Subcutaneous abdominal adipose tissue (tissue), 5 donors: ENCODE measurements around the gene RWDD4.

Experiments
- H3K27ac ChIP-seq: one replicate; pipeline ENCODE4 v1.7.0; 2013; ENCODE audit warnings: low read depth, mild to moderate bottlenecking, inconsistent platforms, low read length, moderate library complexity
- H3K27me3 ChIP-seq, 5 donors: one replicate each; pipeline ENCODE4 v1.7.0; 2013; ENCODE audit warnings: low read length in 5 of 5, inconsistent platforms in 1 of 5; ENCODE audit not compliant: control insufficient read depth in 5 of 5, insufficient read depth in 4 of 5
- H3K36me3 ChIP-seq, 5 donors: one replicate each; pipeline ENCODE4 v1.7.0; 2013; ENCODE audit warnings: low read length in 5 of 5; ENCODE audit not compliant: control insufficient read depth in 5 of 5, insufficient read depth in 5 of 5
- H3K4me1 ChIP-seq, 5 donors: one replicate each; pipeline ENCODE4 v1.7.0; 2013; ENCODE audit warnings: low read length in 5 of 5, mild to moderate bottlenecking in 3 of 5, moderate library complexity in 1 of 5; ENCODE audit not compliant: control insufficient read depth in 5 of 5, insufficient read depth in 5 of 5
- H3K4me3 ChIP-seq, 5 donors: one replicate each; pipeline ENCODE4 v1.7.0; 2013; ENCODE audit warnings: low read length in 5 of 5, low read depth in 1 of 5
- H3K9ac ChIP-seq, 5 donors: one replicate each; pipeline ENCODE4 v1.7.0; 2013; ENCODE audit warnings: low read length in 5 of 5, mild to moderate bottlenecking in 4 of 5, moderate library complexity in 3 of 5
- H3K9me3 ChIP-seq, 5 donors: one replicate each; pipeline ENCODE4 v1.7.0; 2013; ENCODE audit warnings: low read length in 5 of 5; ENCODE audit not compliant: control insufficient read depth in 5 of 5
- donor health status: healthy.
- donor health status: healthy.
- donor health status: healthy.
- donor health status: healthy.
- donor health status: healthy.

The RWDD4 gene

GRCh38 chr4:183637461-183637860, 21.5 kb downstream of the RWDD4 start:
- Histone ChIP-seq H3K9ac (no peak overlapping the region), H3K27me3 (no peaks in the 10 kb centered on the region), H3K36me3 (peaks cover 0 to 4% (median 1%) of the 10 kb centered on the region in 5 donors), H3K4me1 (peaks cover 0 to 4% (median 0%) of the 10 kb centered on the region in 5 donors), H3K4me3 (no peak overlapping the region), H3K9me3 (no peaks in the 10 kb centered on the region), H3K27ac (no peak overlapping the region)

- Histone ChIP-seq H3K9me3 (no peaks in the 10 kb centered on the region), H3K4me1 (peaks cover 0 to 4% (median 0%) of the 10 kb centered on the region in 5 donors), H3K27me3 (no peaks in the 10 kb centered on the region), H3K27ac (no peak overlapping the region), H3K36me3 (peaks cover 0 to 4% (median 0%) of the 10 kb centered on the region in 5 donors), H3K9ac (no peak overlapping the region), H3K4me3 (no peak overlapping the region)
Measured at GRCh38 chr4:183636923-183637322, 22.1 kb downstream of the RWDD4 start.

- H3K4me3 ChIP-seq, result no peak overlapping the region
- H3K9ac ChIP-seq, result no peak overlapping the region
- H3K27ac ChIP-seq, result no peak overlapping the region
Measured at GRCh38 chr4:183636503-183636902, 22.5 kb downstream of the RWDD4 start.

GRCh38 chr4:183635741-183636140, 23.2 kb downstream of the RWDD4 start:
- Histone ChIP-seq H3K27ac (no peak overlapping the region), H3K4me1 (peaks cover 0 to 4% (median 0%) of the 10 kb centered on the region in 5 donors), H3K36me3 (peaks cover 0 to 4% (median 0%) of the 10 kb centered on the region in 5 donors), H3K9ac (no peak overlapping the region), H3K4me3 (no peak overlapping the region), H3K27me3 (no peaks in the 10 kb centered on the region), H3K9me3 (no peaks in the 10 kb centered on the region)

More at GRCh38 chr4:183636503-183636902, 22.5 kb downstream of the RWDD4 start:
- H3K9me3 ChIP-seq, result no peaks in the 10 kb centered on the region
- no peaks in the 10 kb centered on the region for H3K27me3 ChIP-seq
- peaks cover 0 to 4% (median 0%) of the 10 kb centered on the region in 5 donors for H3K4me1 ChIP-seq
- peaks cover 0 to 4% (median 0%) of the 10 kb centered on the region in 5 donors for H3K36me3 ChIP-seq

GRCh38 chr4:183635321-183635720, 23.7 kb downstream of the RWDD4 start:
- Histone ChIP-seq H3K9ac (peak overlapping the region in 1 of 5 donors; percentile 43), H3K27ac (no peak overlapping the region), H3K36me3 (peaks cover 0 to 4% (median 0%) of the 10 kb centered on the region in 5 donors), H3K4me3 (no peak overlapping the region), H3K4me1 (peaks cover 0 to 4% (median 0%) of the 10 kb centered on the region in 5 donors), H3K9me3 (no peaks in the 10 kb centered on the region), H3K27me3 (no peaks in the 10 kb centered on the region)

GRCh38 chr4:183633476-183634400, 25.2 kb downstream of the RWDD4 start:
- H3K4me1 ChIP-seq, result peaks cover 0 to 4% (median 0%) of the 10 kb centered on the region in 5 donors
- no peak overlapping the region for H3K9ac ChIP-seq
- no peak overlapping the region for H3K27ac ChIP-seq
- no peaks in the 10 kb centered on the region for H3K36me3 ChIP-seq
- no peaks in the 10 kb centered on the region for H3K27me3 ChIP-seq
- no peaks in the 10 kb centered on the region for H3K9me3 ChIP-seq
- no peak overlapping the region for H3K4me3 ChIP-seq

- Histone ChIP-seq H3K9me3 (no peaks in the 10 kb centered on the region), H3K4me1 (peaks cover 0 to 4% (median 0%) of the 10 kb centered on the region in 5 donors), H3K27ac (no peak overlapping the region), H3K9ac (no peak overlapping the region), H3K36me3 (no peaks in the 10 kb centered on the region), H3K27me3 (no peaks in the 10 kb centered on the region), H3K4me3 (no peak overlapping the region)
Measured at GRCh38 chr4:183632689-183633088, 26.3 kb downstream of the RWDD4 start.

- Histone ChIP-seq H3K27ac (no peak overlapping the region), H3K27me3 (no peaks in the 10 kb centered on the region)
Measured at GRCh38 chr4:183631577-183632198, 27.3 kb downstream of the RWDD4 start.

GRCh38 chr4:183627979-183628588, 30.9 kb downstream of the RWDD4 start:
- no peaks in the 10 kb centered on the region for H3K9me3 ChIP-seq
- H3K4me3 ChIP-seq, result no peak overlapping the region
- no peaks in the 10 kb centered on the region for H3K27me3 ChIP-seq
- no peak overlapping the region for H3K27ac ChIP-seq
- H3K9ac ChIP-seq, result no peak overlapping the region
- H3K36me3 ChIP-seq, result no peaks in the 10 kb centered on the region
- peaks cover 0 to 4% (median 0%) of the 10 kb centered on the region in 5 donors for H3K4me1 ChIP-seq

More at GRCh38 chr4:183631577-183632198, 27.3 kb downstream of the RWDD4 start:
- H3K9ac ChIP-seq, result no peak overlapping the region
- H3K4me1 ChIP-seq, result peaks cover 0 to 4% (median 0%) of the 10 kb centered on the region in 5 donors
- H3K4me3 ChIP-seq, result no peak overlapping the region
- H3K9me3 ChIP-seq, result no peaks in the 10 kb centered on the region
- no peaks in the 10 kb centered on the region for H3K36me3 ChIP-seq
